HepG2 (cell line): ENCODE data around the gene KCNA4. TPM values are rescaled to one million over a fixed set of nuclear protein-coding genes. Genes with fewer than 3 reads are reported as not detected.

Source experiments
- ATAC-seq: fragments of 200-7000 bp; cut with Tn5 transposase; 3 replicates; pipeline ENCODE4 v1.9.1; 2020; ENCODE audit warnings: mild to moderate bottlenecking, moderate library complexity
- BruUV-seq: library from RNA; stranded (reverse); fragments of 400-500 nt; replicated peaks from 2 replicates; lab custom pipeline; 2021; lab: Mats Ljungman, UMichigan
- CTCF ChIA-PET: fragments of 300-600 bp; formaldehyde crosslinking; extraction: SDS; loops from one replicate; lab custom pipeline; 2021; ENCODE audit warnings: low total read pairs, inconsistent platforms, low intra/inter-chr PET ratio; lab: Yijun Ruan, JAX
- POLR2A ChIA-PET: fragments of 350-600 bp; sonication (Branson Sonifier 250); formaldehyde crosslinking; loops from one replicate; lab custom pipeline; 2020; ENCODE audit warnings: antibody characterized with exemption, inconsistent platforms; lab: Yijun Ruan, JAX
- DNase-seq: peaks from one replicate; pipeline ENCODE4 v3.0.0-alpha.2; 2015; ENCODE audit warnings: low spot score
- FAIRE-seq: peaks from 3 replicates; lab custom pipeline; 2011; peaks lifted over from hg19 to GRCh38; lab: Jason Lieb, UNC
- H2AFZ ChIP-seq: one replicate; pipeline ENCODE4 v1.6.1; 2011; ENCODE audit warnings: low read length, inconsistent platforms
- H3K27ac ChIP-seq: fragments of 300-600 bp; 3 replicates; pipeline ENCODE4 v1.8.0; 2011; ENCODE audit warnings: mixed run types, mild to moderate bottlenecking, mixed read lengths, low read length, inconsistent platforms; ENCODE audit not compliant: insufficient read depth; ENCODE audit errors: extremely low read length
- H3K27me3 ChIP-seq, 2 experiments: fragments of 200-600 bp in 1 of 2; 2 replicates in 1 of 2; 3 replicates in 1 of 2; pipeline versions ENCODE4 v1.6.0 to v1.8.0; 2011; ENCODE audit warnings: low read length in 2 of 2, mild to moderate bottlenecking in 2 of 2, moderate library complexity in 2 of 2, inconsistent platforms in 1 of 2; ENCODE audit not compliant: insufficient read depth in 2 of 2, control insufficient read depth in 1 of 2
- H3K36me3 ChIP-seq, 2 experiments: fragments of 200-600 bp in 1 of 2; replicated peaks in 1 of 2; 2 replicates in 1 of 2; 3 replicates in 1 of 2; pipeline versions ENCODE4 v1.5.1 to v1.8.0; 2011; ENCODE audit warnings: low read length in 2 of 2, inconsistent platforms in 1 of 2; ENCODE audit not compliant: insufficient read depth in 2 of 2, control insufficient read depth in 1 of 2
- H3K4me1 ChIP-seq: 2 replicates; pipeline ENCODE4 v1.5.1; 2012; ENCODE audit warnings: low read length, inconsistent platforms; ENCODE audit not compliant: insufficient read depth
- H3K4me2 ChIP-seq: 2 replicates; pipeline ENCODE4 v1.6.0; 2011; ENCODE audit warnings: low read depth, low read length, inconsistent platforms
- H3K4me3 ChIP-seq, 3 experiments: fragments of 200-600 bp in 1 of 3; sonication (generic), shearing (Covaris generic) in 1 of 3; replicated peaks in 1 of 3; 2 replicates each; pipeline ENCODE4 v1.5.1; 2011 to 2016; ENCODE audit warnings: low read length in 3 of 3, inconsistent platforms in 2 of 3, low read depth in 2 of 3, mild to moderate bottlenecking in 2 of 3, control low read depth in 1 of 3, mixed read lengths in 1 of 3; ENCODE audit not compliant: insufficient read depth in 1 of 3
- H3K79me2 ChIP-seq: one replicate; pipeline ENCODE4 v1.6.1; 2011; ENCODE audit warnings: low read length, inconsistent platforms; ENCODE audit not compliant: insufficient read depth
- H3K9ac ChIP-seq: 2 replicates; pipeline ENCODE4 v1.6.0; 2011; ENCODE audit warnings: mild to moderate bottlenecking, low read depth, low read length, inconsistent platforms; ENCODE audit not compliant: insufficient read depth
- H3K9me3 ChIP-seq: 2 replicates; pipeline ENCODE4 v1.5.1; 2012; ENCODE audit warnings: mild to moderate bottlenecking, low read length
- H4K20me1 ChIP-seq: 2 replicates; pipeline ENCODE4 v1.6.0; 2011; ENCODE audit warnings: inconsistent platforms, mild to moderate bottlenecking, low read length, moderate library complexity; ENCODE audit not compliant: insufficient read depth
- CEBPG ChIP-seq: IDR thresholded peaks from 2 replicates; pipeline ENCODE4 v1.6.1; 2016
- HNF4G ChIP-seq, 2 experiments: sonication (generic) in 1 of 2; formaldehyde crosslinking in 1 of 2; IDR thresholded peaks; 2 replicates each; pipeline versions ENCODE4 v1.4.0 to v1.6.1; 2011 to 2020; ENCODE audit warnings: borderline replicate concordance in 2 of 2, low read depth in 2 of 2, mild to moderate bottlenecking in 2 of 2, low read length in 1 of 2, missing genetic modification reagents in 1 of 2, moderate library complexity in 1 of 2
- ISL2 ChIP-seq: sonication (generic); formaldehyde crosslinking; IDR thresholded peaks from 2 replicates; pipeline ENCODE4 v1.5.0; 2020; ENCODE audit warnings: missing genetic modification reagents
- KDM3A ChIP-seq: IDR thresholded peaks from 2 replicates; pipeline ENCODE4 v1.6.1; 2018; ENCODE audit warnings: low read depth, missing compliant biosample characterization
- MAFG ChIP-seq: sonication (generic); formaldehyde crosslinking; IDR thresholded peaks from 2 replicates; pipeline ENCODE4 v1.5.1; 2020; ENCODE audit warnings: mild to moderate bottlenecking, missing genetic modification reagents
- NFE2L2 ChIP-seq: fragments of 150-350 bp; IDR thresholded peaks from 2 replicates; pipeline ENCODE4 v1.6.1; 2014; ENCODE audit warnings: low read length
- PHF5A ChIP-seq: IDR thresholded peaks from one replicate; pipeline ENCODE4 v1.6.1; 2018; ENCODE audit warnings: low read depth, missing genetic modification reagents; ENCODE audit not compliant: unreplicated experiment
- RARG ChIP-seq: sonication (generic); formaldehyde crosslinking; IDR thresholded peaks from 2 replicates; pipeline ENCODE4 v1.4.0; 2020; ENCODE audit warnings: low read depth, mild to moderate bottlenecking, missing genetic modification reagents
- REPIN1 ChIP-seq: sonication (generic); formaldehyde crosslinking; IDR thresholded peaks from 2 replicates; pipeline ENCODE4 v1.8.0; 2022; ENCODE audit warnings: missing genetic modification reagents, low read depth, mild to moderate bottlenecking, borderline replicate concordance
- SPEN ChIP-seq: sonication (generic); formaldehyde crosslinking; IDR thresholded peaks from 2 replicates; pipeline ENCODE4 v1.5.1; 2020; ENCODE audit warnings: low read depth, mild to moderate bottlenecking, missing genetic modification reagents
- TIGD3 ChIP-seq: sonication (generic); formaldehyde crosslinking; IDR thresholded peaks from 2 replicates; pipeline ENCODE4 v1.5.1; 2020; ENCODE audit warnings: mild to moderate bottlenecking, missing genetic modification reagents, borderline replicate concordance
- TMF1 ChIP-seq: sonication (generic); formaldehyde crosslinking; IDR thresholded peaks from 2 replicates; pipeline ENCODE4 v1.8.1; 2022; ENCODE audit warnings: low read depth, missing genetic modification reagents
- ZFP62 ChIP-seq: sonication (generic); formaldehyde crosslinking; IDR thresholded peaks from 2 replicates; pipeline ENCODE4 v1.4.0; 2020; ENCODE audit warnings: missing genetic modification reagents
- ZNF446 ChIP-seq: sonication (generic); formaldehyde crosslinking; IDR thresholded peaks from 2 replicates; pipeline ENCODE4 v1.5.0; 2020; ENCODE audit warnings: mild to moderate bottlenecking, missing genetic modification reagents
- ZNF558 ChIP-seq: sonication (generic); formaldehyde crosslinking; IDR thresholded peaks from 2 replicates; pipeline ENCODE4 v1.9.0; 2022; ENCODE audit warnings: mild to moderate bottlenecking, missing genetic modification reagents, borderline replicate concordance
- ZNF83 ChIP-seq: sonication (generic); formaldehyde crosslinking; IDR thresholded peaks from 2 replicates; pipeline ENCODE4 v1.4.0; 2020; ENCODE audit warnings: missing genetic modification reagents, mild to moderate bottlenecking, borderline replicate concordance
- WGBS: methylation state at CpG from one replicate; pipeline ENCODE4 v1.1.6; 2017; ENCODE audit warnings: low lambda C conversion rate; 5-methylcytosine and 5-hydroxymethylcytosine counted together
- in situ Hi-C: cut with HindIII; loops from 2 replicates; pipeline ENCODE4 v1.10.0; 2017; ENCODE audit warnings: low pct_unique_long_range_greater_than_20kb; ENCODE audit not compliant: extremely low pct_ligation_motif_present
- intact Hi-C: fragments of 100-400 bp; cut with micrococcal nuclease; formaldehyde crosslinking; loops from one replicate; pipeline ENCODE4 v1.10.0; 2022; ENCODE audit not compliant: unreplicated experiment
- polyA plus RNA-seq, 8 experiments: library from polyadenylated mRNA; depleted of rRNA in 3 of 8; stranded (reverse) in 7 of 8; unstranded in 1 of 8; fragments of >200 nt; fragmentation: Illumina TruSeq in 4 of 8; extraction: Trizol in 4 of 8; gene quantifications; 2 replicates each; pipeline versions ENCODE4 v1.2.1 to v1.2.3, GENCODE V29; 2011 to 2016; ENCODE audit warnings: low read depth in 4 of 8, missing spikeins in 1 of 8, mixed read lengths in 1 of 8; ENCODE audit not compliant: insufficient read depth in 1 of 8
- total RNA-seq, 5 experiments: library from RNA; depleted of rRNA; stranded (reverse); fragments of >200 nt; fragmentation: Illumina TruSeq; extraction: Trizol; gene quantifications; 2 replicates each; pipeline ENCODE4 v1.2.3, GENCODE V29; 2016; ENCODE audit warnings: low read depth in 1 of 5
- TF ChIP-seq, protein P1 (sequence below): sonication (generic); formaldehyde crosslinking; IDR thresholded peaks from 2 replicates; pipeline ENCODE4 v1.4.0; 2020; ENCODE audit warnings: missing genetic modification reagents

Gene KCNA4
- total and polyA plus RNA-seq, 2 of the 13 experiments (the other 11 are each of a cell fraction or from before 2014, with no cell fraction given): not detected

- H3K4me1 ChIP-seq: no peaks in the 10 kb centered on the region
- H3K9ac ChIP-seq: no peak overlapping the region
- DNase-seq: no peak
- H3K9me3 ChIP-seq: no peaks in the 10 kb centered on the region
- POLR2A ChIA-PET: no interaction called here
- 2% methylated on average over 5 of the region's 5 CpGs for WGBS
- no peak for TF ChIP-seq ZFP62
- TF ChIP-seq HNF4G (IDR thresholded peaks at IDR 0.05; ENCODE audit: borderline replicate concordance, low read depth, low read length): no peak
- no peak for TF ChIP-seq HNF4G (CRISPR knock-in tag; IDR thresholded peaks at IDR 0.05; ENCODE audit: borderline replicate concordance, low read depth)
- no peak for TF ChIP-seq ISL2
- TF ChIP-seq, protein P1, sequence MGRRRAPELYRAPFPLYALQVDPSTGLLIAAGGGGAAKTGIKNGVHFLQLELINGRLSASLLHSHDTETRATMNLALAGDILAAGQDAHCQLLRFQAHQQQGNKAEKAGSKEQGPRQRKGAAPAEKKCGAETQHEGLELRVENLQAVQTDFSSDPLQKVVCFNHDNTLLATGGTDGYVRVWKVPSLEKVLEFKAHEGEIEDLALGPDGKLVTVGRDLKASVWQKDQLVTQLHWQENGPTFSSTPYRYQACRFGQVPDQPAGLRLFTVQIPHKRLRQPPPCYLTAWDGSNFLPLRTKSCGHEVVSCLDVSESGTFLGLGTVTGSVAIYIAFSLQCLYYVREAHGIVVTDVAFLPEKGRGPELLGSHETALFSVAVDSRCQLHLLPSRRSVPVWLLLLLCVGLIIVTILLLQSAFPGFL (CRISPR knock-in tag): no peak
- TF ChIP-seq TMF1 (CRISPR knock-in tag): no peak
- TF ChIP-seq ZNF83 (CRISPR knock-in tag): no peak
- no peak for TF ChIP-seq REPIN1 (CRISPR knock-in tag)
- no peak for TF ChIP-seq PHF5A (CRISPR knock-in tag)
- no peak for TF ChIP-seq RARG
- TF ChIP-seq CEBPG (CRISPR knock-in tag): no peak
- no peak for TF ChIP-seq KDM3A (CRISPR knock-in tag)
- no peak for TF ChIP-seq MAFG (CRISPR knock-in tag)
- no peak for TF ChIP-seq ZNF558 (CRISPR knock-in tag)
- no peak for TF ChIP-seq NFE2L2
- no peak for TF ChIP-seq TIGD3 (CRISPR knock-in tag)
- no peak for TF ChIP-seq SPEN (CRISPR knock-in tag)
- no peak for TF ChIP-seq ZNF446
- BruUV-seq: no TSS peak
- no peaks in the 10 kb centered on the region; a peak in 1 of 5 replicates for H3K27me3 ChIP-seq
- H3K4me2 ChIP-seq: no peak overlapping the region
- in situ Hi-C loops (no loop called here), intact Hi-C loops (no loop called here)
- no peak overlapping the region for H2AFZ ChIP-seq
- no peaks in the 10 kb centered on the region for H3K36me3 ChIP-seq
- no peak overlapping the region for H3K27ac ChIP-seq
- no peaks in the 10 kb centered on the region for H3K79me2 ChIP-seq
- H4K20me1 ChIP-seq: no peaks in the 10 kb centered on the region
- ATAC-seq: no peak
- no peak for FAIRE-seq
- no peak overlapping the region for H3K4me3 ChIP-seq
- CTCF ChIA-PET: no interaction called here
These were observed 15.7 kb downstream of the KCNA4 start for GRCh38 chr11:30000986-30001750.
